ENCODE data around the gene SLC24A4.

SLC24A4 gene

GRCh38 chr14:92439537-92440344 is 116.8 kb downstream of the SLC24A4 start:
- no peak for TF ChIP-seq CTCF (IDR thresholded peaks at IDR 0.05; ENCODE audit: borderline replicate concordance, insufficient read depth, low read depth, low read length)
- H3K4me3 ChIP-seq (ENCODE audit: low read depth, low read length), result no peak overlapping the region

DNA sequence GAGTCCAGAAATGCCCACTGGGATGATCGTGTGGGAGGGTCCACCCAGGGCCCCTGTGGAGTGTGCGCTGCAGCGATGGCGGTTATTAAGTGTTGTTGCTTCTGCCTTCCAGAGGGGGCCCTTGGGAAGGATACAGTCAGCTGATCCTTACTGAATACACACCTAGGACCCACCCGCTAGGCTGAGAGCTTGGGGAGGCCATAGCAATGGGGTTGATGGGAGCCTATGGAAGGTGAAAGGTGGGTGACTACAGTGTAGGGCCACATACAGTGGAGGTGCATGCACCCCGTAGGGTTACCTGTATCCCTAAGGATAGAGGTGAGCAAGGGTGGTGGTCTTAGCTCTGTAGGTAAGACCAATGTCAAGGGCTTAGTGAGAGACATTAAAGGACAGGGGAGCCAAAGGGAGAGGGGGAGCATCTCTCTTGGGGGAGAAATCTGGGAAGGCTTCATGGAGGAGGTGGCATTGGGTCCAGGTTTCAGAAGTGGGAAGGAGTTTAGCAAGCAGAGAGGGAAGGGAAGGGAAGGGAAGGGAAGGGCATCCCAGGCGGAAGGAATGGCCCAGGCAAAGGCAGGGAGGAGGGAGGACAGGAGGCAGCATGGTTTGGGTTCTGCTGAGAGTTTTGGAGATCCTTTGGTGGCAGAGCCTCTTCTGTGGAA is 117.5 kb downstream of the SLC24A4 start:
- H3K4me3 ChIP-seq (ENCODE audit: low read depth, low read length), result no peak overlapping the region
- no peak for TF ChIP-seq CTCF (IDR thresholded peaks at IDR 0.05; ENCODE audit: borderline replicate concordance, insufficient read depth, low read depth, low read length)

DNA sequence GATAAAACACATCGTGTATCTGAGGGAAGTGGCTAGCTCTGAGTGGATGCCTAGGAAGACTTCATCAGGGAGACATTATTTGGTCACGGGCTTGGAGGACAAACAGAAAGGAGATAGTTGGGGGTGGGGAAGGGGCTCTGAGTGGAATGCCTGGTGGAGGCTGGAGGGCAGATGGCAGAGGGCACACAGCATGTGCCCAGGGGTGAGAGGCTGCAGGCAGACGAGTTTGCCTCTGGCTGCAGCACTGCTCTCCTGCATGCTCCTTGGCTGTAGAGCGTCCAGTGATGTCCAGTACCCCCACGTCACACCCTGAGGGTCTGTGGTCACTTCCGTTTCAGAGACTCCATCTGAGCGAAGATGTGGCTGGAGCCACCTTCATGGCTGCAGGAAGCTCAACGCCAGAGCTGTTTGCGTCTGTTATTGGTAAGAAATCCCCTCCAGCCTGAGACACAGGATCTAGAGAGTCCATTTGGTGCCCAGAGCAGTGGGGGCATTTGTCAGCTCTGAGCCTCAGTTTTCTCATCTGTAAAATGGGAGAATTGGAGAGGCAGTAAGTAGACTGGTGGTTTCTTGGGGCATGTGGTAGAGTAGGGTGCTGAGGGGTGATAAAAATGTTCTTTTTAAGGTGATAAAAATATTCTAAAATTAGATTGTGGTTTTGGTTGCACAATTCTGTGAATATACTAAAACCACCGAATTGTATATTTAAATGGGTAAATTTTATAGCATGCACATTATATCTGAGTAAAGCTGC is 119.0 kb downstream of the SLC24A4 start:
- no peak for TF ChIP-seq CTCF (IDR thresholded peaks at IDR 0.05; ENCODE audit: borderline replicate concordance, insufficient read depth, low read depth, low read length)
- H3K4me3 ChIP-seq (ENCODE audit: low read depth, low read length), result no peak overlapping the region

DNA sequence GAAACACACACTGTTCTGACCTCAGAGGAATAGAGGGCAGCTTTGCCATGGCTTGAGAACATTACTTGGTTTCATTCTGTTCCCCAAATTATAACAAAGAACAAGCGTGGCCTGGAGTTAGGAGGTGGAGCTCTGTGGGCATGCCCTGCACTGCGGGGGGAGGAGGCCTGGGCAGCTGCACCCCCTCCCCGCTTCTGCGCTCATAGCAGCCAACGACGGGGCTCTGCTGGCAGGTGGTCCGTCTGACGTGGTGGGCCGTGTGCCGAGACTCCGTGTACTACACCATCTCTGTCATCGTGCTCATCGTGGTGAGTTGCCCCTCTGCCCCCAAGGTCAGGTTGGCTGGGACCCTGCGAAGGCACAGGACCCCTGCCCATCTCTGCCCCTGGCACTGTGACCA is 120.2 kb downstream of the SLC24A4 start:
- H3K4me3 ChIP-seq (ENCODE audit: low read depth, low read length), result no peak overlapping the region

DNA sequence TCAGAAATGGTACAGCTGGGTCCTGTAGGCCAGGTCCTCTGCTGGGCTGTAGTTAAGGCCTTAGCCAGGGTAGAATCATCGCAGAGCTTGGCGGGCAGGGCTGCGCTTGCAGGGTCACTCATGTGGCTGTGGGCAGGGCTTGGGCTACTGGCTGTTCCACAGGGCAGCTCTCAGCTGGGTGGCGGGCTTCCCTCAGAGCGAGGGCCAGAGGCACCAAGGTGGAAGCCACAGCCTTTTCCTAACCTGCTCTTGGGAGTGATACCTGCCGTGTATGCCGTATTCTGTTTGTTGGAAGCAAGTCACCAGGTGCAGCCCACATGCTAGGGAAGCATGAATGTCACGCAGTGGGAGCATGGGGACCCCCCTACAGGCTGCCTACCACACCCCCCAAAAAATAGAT is 120.8 kb downstream of the SLC24A4 start:
- no peak overlapping the region for H3K4me3 ChIP-seq (ENCODE audit: low read depth, low read length)
- no peak for TF ChIP-seq CTCF (IDR thresholded peaks at IDR 0.05; ENCODE audit: borderline replicate concordance, insufficient read depth, low read depth, low read length)

More for the DNA sequence above, 120.2 kb downstream of the SLC24A4 start:
- no peak for TF ChIP-seq CTCF (IDR thresholded peaks at IDR 0.05; ENCODE audit: borderline replicate concordance, insufficient read depth, low read depth, low read length)

- no peak for TF ChIP-seq CTCF (IDR thresholded peaks at IDR 0.05; ENCODE audit: borderline replicate concordance, insufficient read depth, low read depth, low read length)
- H3K4me3 ChIP-seq (ENCODE audit: low read depth, low read length), result no peak overlapping the region
Measured at GRCh38 chr14:92446771-92447170, 123.8 kb downstream of the SLC24A4 start.
